ENCODE measurements around the gene ALK. TPM values are rescaled to one million over a fixed set of nuclear protein-coding genes. Genes with fewer than 3 reads are reported as not detected.
"Not testable (repeated sequence)": the region's sequence is repeated elsewhere in the genome, so short reads cannot be mapped to it uniquely, and the experiment has no call there.

Gene ALK
- total and polyA plus RNA-seq, 12 donors: 0.09 to 1.8 (median 0.53) TPM; not detected in 1

GRCh38 chr2:29829841-29830240 lies 91.5 kb downstream of the ALK start:
- no peaks in the 10 kb centered on the region for H3K9me3 ChIP-seq (replicated peaks in 1 of 3)
- WGBS, 4 donors: 75 to 85% (median 79%) methylated on average over 2 of the region's 2 CpGs

DNA sequence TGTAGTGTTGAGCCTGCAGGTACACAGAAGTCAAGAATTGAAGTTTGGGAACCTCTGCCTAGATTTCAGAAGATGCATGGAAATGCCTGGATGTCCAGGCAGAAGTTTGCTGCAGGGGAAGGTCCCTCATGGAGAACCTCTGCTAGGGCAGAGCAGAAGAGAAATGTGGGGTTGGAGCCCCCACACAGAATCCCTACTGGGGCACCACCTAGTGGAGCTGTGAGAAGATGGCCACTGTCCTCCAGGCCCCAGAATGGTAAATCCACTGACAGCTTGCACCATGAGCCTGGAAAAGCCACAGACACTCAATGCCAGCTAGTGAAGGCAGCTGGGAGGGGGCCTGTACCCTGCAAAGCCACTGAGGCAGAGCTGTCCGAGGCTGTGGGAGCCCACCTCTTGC lies 97.2 kb downstream of the ALK start:
- H3K4me1 ChIP-seq (replicated peaks in 1 of 2); DNase-seq; H3K27ac ChIP-seq; intact Hi-C loops (cut with DNase I); H3K27me3 ChIP-seq; H3K4me3 ChIP-seq; H3K9me3 ChIP-seq (replicated peaks in 1 of 3); H3K36me3 ChIP-seq (replicated peaks in 1 of 2): not testable (repeated sequence)
- 61 to 75% (median 71%) methylated on average over 1 of the region's 1 CpG; no CpG with 5 or more reads in 1 of the 4 donors for WGBS, 4 donors

More at GRCh38 chr2:29829841-29830240, 91.5 kb downstream of the ALK start:
- H3K27me3 ChIP-seq: no peaks in the 10 kb centered on the region
- DNase-seq: no peak
- intact Hi-C loops (cut with DNase I): no loop called here
- no peaks in the 10 kb centered on the region for H3K36me3 ChIP-seq (replicated peaks in 1 of 2)
- no peak overlapping the region for H3K4me3 ChIP-seq
- no peak for TF ChIP-seq CTCF (IDR thresholded peaks at IDR 0.05)
- no peak for TF ChIP-seq POLR2A (IDR thresholded peaks at IDR 0.05)
- no peak overlapping the region for H3K27ac ChIP-seq
- no peaks in the 10 kb centered on the region for H3K4me1 ChIP-seq (replicated peaks in 1 of 2)

DNA sequence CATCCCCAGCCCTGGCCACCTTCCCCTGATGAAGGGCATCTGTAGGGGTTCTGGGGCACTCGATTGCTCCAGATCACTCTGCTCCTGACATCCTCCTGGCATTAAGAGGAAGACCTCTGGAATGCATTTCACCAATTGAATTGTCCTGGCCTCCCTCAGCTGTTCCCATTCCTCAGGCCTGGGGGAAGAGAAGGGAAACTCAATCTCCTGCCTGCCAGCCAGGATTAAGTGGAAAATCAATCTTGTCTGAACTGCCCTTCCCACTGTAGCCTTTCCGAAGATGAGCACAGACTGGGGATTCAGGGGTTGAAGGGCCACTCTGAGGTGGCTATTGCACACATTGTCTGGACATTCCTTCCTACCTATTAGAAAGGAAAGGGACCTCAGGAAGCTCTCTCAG lies 99.8 kb downstream of the ALK start:
- intact Hi-C loops (cut with DNase I): no loop called here
- DNase-seq: no peak
- 77 to 87% (median 83%) methylated on average over 1 to 2 of the region's 2 CpGs for WGBS, 4 donors

DNA sequence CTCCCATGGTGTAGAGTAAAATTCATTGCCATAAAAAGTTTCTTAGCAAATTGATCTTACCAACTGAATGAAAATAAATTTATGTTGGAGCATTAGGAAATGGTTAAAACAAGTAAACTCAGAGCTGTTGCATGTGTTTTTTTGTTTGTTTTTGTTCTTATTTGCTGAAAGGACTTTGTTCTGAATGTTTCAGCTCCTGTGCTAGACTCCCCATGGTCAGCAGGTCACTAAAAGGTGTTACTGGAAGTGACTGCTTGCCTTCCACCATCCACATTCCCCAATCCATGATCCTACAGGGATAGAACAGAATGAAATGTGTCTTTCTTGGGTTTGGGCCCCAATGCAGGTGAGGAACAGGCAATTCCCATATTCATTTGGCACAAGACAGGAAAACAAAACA lies 101.8 kb downstream of the ALK start:
- Histone ChIP-seq H3K4me1 (replicated peaks in 1 of 2) (no peaks in the 10 kb centered on the region), H3K36me3 (replicated peaks in 1 of 2) (no peaks in the 10 kb centered on the region), H3K4me3 (no peak overlapping the region), H3K9me3 (replicated peaks in 1 of 3) (no peaks in the 10 kb centered on the region), H3K27ac (no peak overlapping the region), H3K27me3 (no peaks in the 10 kb centered on the region)
- intact Hi-C loops (cut with DNase I): no loop called here
- TF ChIP-seq POLR2A (IDR thresholded peaks at IDR 0.05): no peak
- no peak for TF ChIP-seq CTCF (IDR thresholded peaks at IDR 0.05)
- DNase-seq: no peak

More for the DNA sequence above, 99.8 kb downstream of the ALK start:
- TF ChIP-seq CTCF (IDR thresholded peaks at IDR 0.05): no peak
- TF ChIP-seq POLR2A (IDR thresholded peaks at IDR 0.05): no peak
- no peaks in the 10 kb centered on the region for H3K9me3 ChIP-seq (replicated peaks in 1 of 3)
- H3K27me3 ChIP-seq: no peaks in the 10 kb centered on the region
- H3K36me3 ChIP-seq (replicated peaks in 1 of 2): no peaks in the 10 kb centered on the region
- no peaks in the 10 kb centered on the region for H3K4me1 ChIP-seq (replicated peaks in 1 of 2)
- no peak overlapping the region for H3K4me3 ChIP-seq
- no peak overlapping the region for H3K27ac ChIP-seq

DNA sequence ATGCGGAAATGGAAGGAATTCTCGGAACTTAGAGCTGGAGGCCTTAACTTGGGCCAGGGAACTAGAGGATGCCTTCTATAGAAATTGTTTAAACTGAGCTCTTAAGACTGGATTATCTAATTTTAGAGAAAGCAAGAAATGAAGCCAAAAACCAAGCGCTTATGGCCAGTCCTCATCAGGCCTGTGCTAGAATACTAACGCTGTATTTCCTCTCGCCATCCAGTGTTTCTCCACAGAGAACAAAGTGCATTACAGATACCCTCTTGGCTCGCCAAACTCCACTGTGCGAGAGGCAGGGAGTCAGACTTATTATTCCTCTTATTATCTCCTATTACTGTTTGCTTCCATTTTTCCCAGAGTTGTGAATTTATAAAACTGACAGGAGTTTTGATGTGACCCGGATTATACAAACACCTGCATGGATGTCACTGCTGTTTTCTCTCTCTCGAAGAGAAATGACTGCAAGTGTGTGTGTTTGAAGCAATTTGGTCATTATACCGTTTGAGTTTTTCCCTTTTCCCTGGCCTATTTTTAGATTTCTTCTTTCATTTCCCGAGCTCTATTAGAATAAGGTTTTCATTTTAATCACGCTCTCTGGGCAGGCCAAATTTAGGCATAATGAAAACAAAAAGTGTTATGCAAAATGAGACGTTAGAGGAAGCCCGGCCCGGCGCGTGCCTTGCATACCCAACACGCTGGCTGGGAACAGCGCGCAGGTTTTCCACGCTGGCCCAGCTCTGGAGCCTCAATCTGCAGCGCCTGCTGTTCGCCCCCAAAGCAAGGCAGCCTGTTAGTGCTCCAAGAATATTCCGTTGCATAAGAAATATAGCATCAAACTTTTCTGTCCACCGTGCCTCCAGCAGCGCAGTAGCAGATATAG lies 103.3 kb downstream of the ALK start:
- WGBS, 4 donors: 82 to 86% (median 85%) methylated on average over 24 to 26 of the region's 26 CpGs
- no peaks in the 10 kb centered on the region for H3K36me3 ChIP-seq (replicated peaks in 1 of 2)
- DNase-seq: no peak

More for the DNA sequence above, 103.3 kb downstream of the ALK start:
- intact Hi-C loops (cut with DNase I): no loop called here
- H3K27ac ChIP-seq: no peak overlapping the region
- no peaks in the 10 kb centered on the region for H3K9me3 ChIP-seq (replicated peaks in 1 of 3)
- TF ChIP-seq CTCF (IDR thresholded peaks at IDR 0.05): no peak
- TF ChIP-seq POLR2A (IDR thresholded peaks at IDR 0.05): no peak
- no peaks in the 10 kb centered on the region for H3K4me1 ChIP-seq (replicated peaks in 1 of 2)
- no peaks in the 10 kb centered on the region for H3K27me3 ChIP-seq
- no peak overlapping the region for H3K4me3 ChIP-seq
